K562 (cell line): ENCODE measurements around the gene CD79A.

Experiments used
- FOXK2 ChIP-seq, 2 experiments: fragments of 450-650 bp; IDR thresholded peaks in 1 of 2; conservative IDR thresholded peaks in 1 of 2; 2 replicates each; pipeline ENCODE4 v1.6.1; 2016; ENCODE audit warnings: low read depth in 2 of 2, mild to moderate bottlenecking in 1 of 2
- MAFF ChIP-seq: IDR thresholded peaks from 2 replicates; pipeline ENCODE4 v1.6.1; 2012; ENCODE audit warnings: low read length, improper control_type of control experiment
- SMAD2 ChIP-seq: fragments of 150-350 bp; IDR thresholded peaks from 2 replicates; pipeline ENCODE4 v1.6.1; 2014; ENCODE audit warnings: low read depth, mild to moderate bottlenecking, low read length
- SMAD3 ChIP-seq: fragments of 450-650 bp; formaldehyde crosslinking; conservative IDR thresholded peaks from 2 replicates; pipeline ENCODE4 v1.4.0; 2020; ENCODE audit warnings: mild to moderate bottlenecking
- ZBTB12 ChIP-seq: fragments of 250-450 bp; sonication (Bioruptor Pico); IDR thresholded peaks from 2 replicates; pipeline ENCODE4 v1.4.0; 2020

GRCh38 chr19:41870401-41870873 is 6.6 kb upstream of the CD79A start:
- no peak for TF ChIP-seq SMAD2
- TF ChIP-seq SMAD3 (CRISPR knock-in tag), result no peak
- no peak for TF ChIP-seq ZBTB12
- no peak for TF ChIP-seq MAFF
- no peak for TF ChIP-seq FOXK2 (conservative IDR thresholded peaks at IDR 0.05 in 1 of 2, IDR thresholded peaks at IDR 0.05 in 1 of 2; ENCODE audit: low read depth in 2 of 2)
